ENCODE data around the gene SPINT2.

GRCh38 chr19:38333245-38333644 lies 68.9 kb downstream of the SPINT2 start:
- TF ChIP-seq, protein P1, sequence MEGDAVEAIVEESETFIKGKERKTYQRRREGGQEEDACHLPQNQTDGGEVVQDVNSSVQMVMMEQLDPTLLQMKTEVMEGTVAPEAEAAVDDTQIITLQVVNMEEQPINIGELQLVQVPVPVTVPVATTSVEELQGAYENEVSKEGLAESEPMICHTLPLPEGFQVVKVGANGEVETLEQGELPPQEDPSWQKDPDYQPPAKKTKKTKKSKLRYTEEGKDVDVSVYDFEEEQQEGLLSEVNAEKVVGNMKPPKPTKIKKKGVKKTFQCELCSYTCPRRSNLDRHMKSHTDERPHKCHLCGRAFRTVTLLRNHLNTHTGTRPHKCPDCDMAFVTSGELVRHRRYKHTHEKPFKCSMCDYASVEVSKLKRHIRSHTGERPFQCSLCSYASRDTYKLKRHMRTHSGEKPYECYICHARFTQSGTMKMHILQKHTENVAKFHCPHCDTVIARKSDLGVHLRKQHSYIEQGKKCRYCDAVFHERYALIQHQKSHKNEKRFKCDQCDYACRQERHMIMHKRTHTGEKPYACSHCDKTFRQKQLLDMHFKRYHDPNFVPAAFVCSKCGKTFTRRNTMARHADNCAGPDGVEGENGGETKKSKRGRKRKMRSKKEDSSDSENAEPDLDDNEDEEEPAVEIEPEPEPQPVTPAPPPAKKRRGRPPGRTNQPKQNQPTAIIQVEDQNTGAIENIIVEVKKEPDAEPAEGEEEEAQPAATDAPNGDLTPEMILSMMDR (IDR thresholded peaks at IDR 0.05): no peak
- no peak for TF ChIP-seq EZH2phosphoT487 (IDR thresholded peaks at IDR 0.05)
